Ishikawa (cell line): ENCODE measurements around the gene NKX6-1.

ENCODE experiments used
- CEBPB ChIP-seq: IDR thresholded peaks from 2 replicates; pipeline ENCODE4 v1.6.1; 2012
- CREB1 ChIP-seq: IDR thresholded peaks from 2 replicates; pipeline ENCODE4 v1.6.1; 2012; ENCODE audit warnings: low read depth
- EGR1 ChIP-seq: IDR thresholded peaks from 2 replicates; pipeline ENCODE4 v1.6.1; 2012
- EP300 ChIP-seq: IDR thresholded peaks from 2 replicates; pipeline ENCODE4 v1.6.1; 2012; ENCODE audit warnings: borderline replicate concordance
- FOXM1 ChIP-seq: IDR thresholded peaks from 2 replicates; pipeline ENCODE4 v1.6.1; 2012; ENCODE audit warnings: low read depth, borderline replicate concordance
- MAX ChIP-seq: IDR thresholded peaks from 2 replicates; pipeline ENCODE4 v1.6.1; 2012
- NFIC ChIP-seq: IDR thresholded peaks from 2 replicates; pipeline ENCODE4 v1.6.1; 2012
- RAD21 ChIP-seq: IDR thresholded peaks from 2 replicates; pipeline ENCODE4 v1.6.1; 2012; ENCODE audit warnings: low read depth
- REST ChIP-seq: IDR thresholded peaks from 2 replicates; pipeline ENCODE4 v1.6.1; 2012; ENCODE audit warnings: low read depth, mild to moderate bottlenecking
- TAF1 ChIP-seq: IDR thresholded peaks from 2 replicates; pipeline ENCODE4 v1.6.1; 2012; ENCODE audit warnings: low read depth, mild to moderate bottlenecking
- TCF12 ChIP-seq: IDR thresholded peaks from 2 replicates; pipeline ENCODE4 v1.6.1; 2012; ENCODE audit warnings: low read depth
- TEAD4 ChIP-seq: IDR thresholded peaks from 2 replicates; pipeline ENCODE4 v1.6.1; 2012
- USF1 ChIP-seq: IDR thresholded peaks from 2 replicates; pipeline ENCODE4 v1.6.1; 2012
- YY1 ChIP-seq: IDR thresholded peaks from 2 replicates; pipeline ENCODE4 v1.6.1; 2012; ENCODE audit warnings: low read depth
- ZBTB7A ChIP-seq: IDR thresholded peaks from 2 replicates; pipeline ENCODE4 v1.6.1; 2012; ENCODE audit warnings: low read depth

Gene NKX6-1

GRCh38 chr4:84500386-84501201 is 1.5 kb upstream of the NKX6-1 start:
- TF ChIP-seq EP300 (no peak), TAF1 (no peak), YY1 (no peak), ZBTB7A (no peak), TEAD4 (no peak), CREB1 (no peak)

GRCh38 chr4:84499624-84499982 is 511 bp upstream of the NKX6-1 start:
- TF ChIP-seq TEAD4 (no peak), EGR1 (no peak), NFIC (no peak), EP300 (no peak), CREB1 (no peak), FOXM1 (no peak), USF1 (no peak), TCF12 (no peak), MAX (no peak), YY1 (no peak), RAD21 (no peak), REST (no peak), CEBPB (no peak), TAF1 (no peak), ZBTB7A (no peak)

- TF ChIP-seq EP300, result no peak
- no peak for TF ChIP-seq CREB1
- TF ChIP-seq MAX, result peak; percentile 28; the same call in 1 of the 2 replicates
- no peak for TF ChIP-seq TAF1
- TF ChIP-seq EGR1, result peak; percentile 77
These were observed 723 bp downstream of the NKX6-1 start for GRCh38 chr4:84498203-84498934.

GRCh38 chr4:84497504-84498202 is 1.4 kb downstream of the NKX6-1 start:
- TF ChIP-seq CREB1, result no peak
- TF ChIP-seq EP300, result no peak
- TF ChIP-seq MAX, result no peak
- TF ChIP-seq REST, result no peak
- TF ChIP-seq ZBTB7A, result no peak; the same call in 1 of the 2 replicates
- no peak for TF ChIP-seq TCF12
- no peak for TF ChIP-seq FOXM1
- no peak for TF ChIP-seq RAD21

- TF ChIP-seq EP300 (no peak), FOXM1 (no peak), CREB1 (no peak), NFIC (no peak), REST (no peak), ZBTB7A (no peak), RAD21 (no peak), CEBPB (no peak), EGR1 (no peak), TAF1 (no peak), USF1 (no peak)
These were observed 2.2 kb downstream of the NKX6-1 start for GRCh38 chr4:84496706-84497503.
